Large intestine (tissue), 12 donors: Measurements from ENCODE around the gene FAM210A. TPM values are rescaled to one million over a fixed set of nuclear protein-coding genes. Genes with fewer than 3 reads are reported as not detected.
"Not testable (repeated sequence)": the region's sequence is repeated elsewhere in the genome, so short reads cannot be mapped to it uniquely, and the experiment has no call there.

Experiments
- DNase-seq, 2 donors: peaks; one replicate each; pipeline versions ENCODE4 v3.0.0 to v3.0.0-alpha.2; 2013
- H3K27ac ChIP-seq: one replicate; pipeline ENCODE4 v1.5.1; 2013; ENCODE audit warnings: low read length
- H3K27me3 ChIP-seq: 2 replicates; pipeline ENCODE4 v1.6.1; 2013; ENCODE audit warnings: low read length; ENCODE audit not compliant: control insufficient read depth, insufficient read depth
- H3K36me3 ChIP-seq: 2 replicates; pipeline ENCODE4 v1.6.1; 2013; ENCODE audit warnings: low read length; ENCODE audit not compliant: control insufficient read depth, insufficient read depth
- H3K4me1 ChIP-seq: one replicate; pipeline ENCODE4 v1.6.1; 2013; ENCODE audit warnings: low read length; ENCODE audit not compliant: control insufficient read depth, insufficient read depth
- H3K4me3 ChIP-seq: one replicate; pipeline ENCODE4 v1.5.1; 2013; ENCODE audit warnings: low read length
- H3K9me3 ChIP-seq: one replicate; pipeline ENCODE4 v1.6.1; 2013; ENCODE audit warnings: mild to moderate bottlenecking, low read depth, low read length, moderate library complexity; ENCODE audit not compliant: control insufficient read depth
- WGBS: methylation state at CpG from one replicate; pipeline ENCODE4 v1.1.5; 2013; ENCODE audit warnings: low lambda C conversion rate; ENCODE audit not compliant: insufficient coverage; 5-methylcytosine and 5-hydroxymethylcytosine counted together
- long read RNA-seq, 11 donors: transcript quantifications; one replicate each; lab custom pipeline, GENCODE V29; 2026
- polyA plus RNA-seq: library from polyadenylated mRNA; unstranded; fragments of 120-200 nt; gene quantifications from one replicate; pipeline ENCODE4 v1.2.1, GENCODE V29; 2013

FAM210A gene, protein sequence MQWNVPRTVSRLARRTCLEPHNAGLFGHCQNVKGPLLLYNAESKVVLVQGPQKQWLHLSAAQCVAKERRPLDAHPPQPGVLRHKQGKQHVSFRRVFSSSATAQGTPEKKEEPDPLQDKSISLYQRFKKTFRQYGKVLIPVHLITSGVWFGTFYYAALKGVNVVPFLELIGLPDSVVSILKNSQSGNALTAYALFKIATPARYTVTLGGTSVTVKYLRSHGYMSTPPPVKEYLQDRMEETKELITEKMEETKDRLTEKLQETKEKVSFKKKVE
- polyA plus RNA-seq = 16.7 TPM
- long read RNA-seq, donor 1, full-length matches to known transcripts = 3 of 3 reads
- long read RNA-seq, donor 1, partial matches to known transcripts = 0 of 3 reads
- long read RNA-seq, donor 1, other reads (novel, unspliced or antisense) = 0 of 3 reads
- long read RNA-seq, donor 2, full-length matches to known transcripts = 11 of 11 reads
- long read RNA-seq, donor 2, partial matches to known transcripts = 0 of 11 reads
- long read RNA-seq, donor 2, other reads (novel, unspliced or antisense) = 0 of 11 reads
- long read RNA-seq, donor 3 = 0 reads
- long read RNA-seq, donor 4, full-length matches to known transcripts = 2 of 2 reads
- long read RNA-seq, donor 4, partial matches to known transcripts = 0 of 2 reads
- long read RNA-seq, donor 4, other reads (novel, unspliced or antisense) = 0 of 2 reads
- long read RNA-seq, donor 5, full-length matches to known transcripts = 4 of 4 reads
- long read RNA-seq, donor 5, partial matches to known transcripts = 0 of 4 reads
- long read RNA-seq, donor 5, other reads (novel, unspliced or antisense) = 0 of 4 reads
- long read RNA-seq, donor 6, full-length matches to known transcripts = 7 of 7 reads
- long read RNA-seq, donor 6, partial matches to known transcripts = 0 of 7 reads
- long read RNA-seq, donor 6, other reads (novel, unspliced or antisense) = 0 of 7 reads
- long read RNA-seq, donor 7 = 0 reads
- long read RNA-seq, donor 8, full-length matches to known transcripts = 5 of 5 reads
- long read RNA-seq, donor 8, partial matches to known transcripts = 0 of 5 reads
- long read RNA-seq, donor 8, other reads (novel, unspliced or antisense) = 0 of 5 reads
- long read RNA-seq, donor 9, full-length matches to known transcripts = 5 of 5 reads
- long read RNA-seq, donor 9, partial matches to known transcripts = 0 of 5 reads
- long read RNA-seq, donor 9, other reads (novel, unspliced or antisense) = 0 of 5 reads
- long read RNA-seq, donor 10, full-length matches to known transcripts = 6 of 6 reads
- long read RNA-seq, donor 10, partial matches to known transcripts = 0 of 6 reads
- long read RNA-seq, donor 10, other reads (novel, unspliced or antisense) = 0 of 6 reads
- long read RNA-seq, donor 11, full-length matches to known transcripts = 4 of 4 reads
- long read RNA-seq, donor 11, partial matches to known transcripts = 0 of 4 reads
- long read RNA-seq, donor 11, other reads (novel, unspliced or antisense) = 0 of 4 reads

- peaks cover 3% of the 10 kb centered on the region for H3K36me3 ChIP-seq
- no peaks in the 10 kb centered on the region for H3K9me3 ChIP-seq
These were observed at the start of gene FAM210A, which contains the start of gene RNMT for GRCh38 chr18:13726232-13726971. FAM210A (minus strand) TSS chr18:13726558; CDS start chr18:13682077, 44,481 bp downstream. RNMT (plus strand) TSS chr18:13726673; CDS start chr18:13731518, 4,845 bp downstream.

DNA sequence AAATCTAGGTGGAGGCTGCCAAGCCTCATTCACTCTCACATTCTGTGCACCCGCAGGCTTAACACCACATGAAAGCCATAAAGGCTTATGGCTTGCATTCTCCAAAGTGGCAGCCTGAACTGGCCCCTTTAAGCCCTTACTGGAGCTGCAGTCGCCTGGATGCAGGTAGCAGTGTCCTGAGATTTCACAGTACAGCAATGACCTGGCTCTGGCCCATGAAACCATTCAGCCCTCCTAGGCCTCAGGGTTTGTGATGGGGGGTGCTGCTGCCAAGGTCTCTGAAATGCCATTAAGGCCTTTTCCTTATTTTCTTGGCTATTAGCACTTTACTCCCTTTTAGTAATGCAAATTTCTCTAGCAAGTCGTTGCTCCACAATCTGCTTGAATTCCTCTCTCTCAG lies 48.7 kb upstream of the FAM210A start:
- H3K4me3 ChIP-seq = no peak overlapping the region
- H3K4me1 ChIP-seq = no peaks in the 10 kb centered on the region
- WGBS = 67% methylated on average over 1 of the region's 3 CpGs
- no peaks in the 10 kb centered on the region for H3K36me3 ChIP-seq
- no peak for DNase-seq
- H3K27me3 ChIP-seq = no peaks in the 10 kb centered on the region
- H3K27ac ChIP-seq = no peak overlapping the region
- H3K9me3 ChIP-seq = no peaks in the 10 kb centered on the region

More at GRCh38 chr18:13726232-13726971, at the start of gene FAM210A, which contains the start of gene RNMT:
- Histone ChIP-seq H3K27me3 (no peaks in the 10 kb centered on the region), H3K4me3 (peak within 1 kb of the TSS; percentile 98), H3K27ac (peak within 1 kb of the TSS; percentile 90), H3K4me1 (no peaks in the 10 kb centered on the region)
- peak; percentile 97 for DNase-seq
- no CpG with 5 or more reads among the region's 76 CpGs for WGBS

GRCh38 chr18:13762690-13763439 lies 36.5 kb upstream of the FAM210A start:
- no peaks in the 10 kb centered on the region for H3K27me3 ChIP-seq
- no peak for DNase-seq
- WGBS = no CpG with 5 or more reads among the region's 3 CpGs
- no peaks in the 10 kb centered on the region for H3K4me1 ChIP-seq
- peaks cover 5% of the 10 kb centered on the region for H3K9me3 ChIP-seq
- peaks cover 18% of the 10 kb centered on the region for H3K36me3 ChIP-seq
- no peak overlapping the region for H3K4me3 ChIP-seq
- no peak overlapping the region for H3K27ac ChIP-seq

DNA sequence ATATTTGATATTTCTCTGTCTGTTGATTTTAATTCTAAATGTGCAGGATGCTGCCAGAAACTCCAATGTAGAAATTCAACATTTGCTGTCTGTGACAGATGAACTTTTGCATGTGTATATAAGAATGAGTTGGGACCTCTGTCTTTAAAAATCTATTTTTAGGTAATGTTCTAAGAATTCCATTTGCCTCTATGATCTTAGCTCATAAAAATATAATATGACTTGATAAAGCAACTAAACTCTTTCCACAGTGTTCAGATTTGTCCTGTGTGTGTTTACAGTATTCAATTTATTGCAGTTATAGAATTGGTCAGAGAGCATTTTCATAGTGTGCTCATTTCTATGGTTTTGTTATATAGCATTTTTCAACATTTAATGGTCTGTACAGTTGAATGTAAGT lies 33.7 kb upstream of the FAM210A start:
- Histone ChIP-seq H3K4me1 (no peaks in the 10 kb centered on the region), H3K4me3 (no peak overlapping the region), H3K9me3 (no peaks in the 10 kb centered on the region), H3K36me3 (peaks cover 35% of the 10 kb centered on the region), H3K27me3 (no peaks in the 10 kb centered on the region), H3K27ac (no peak overlapping the region)
- DNase-seq = no peak

DNA sequence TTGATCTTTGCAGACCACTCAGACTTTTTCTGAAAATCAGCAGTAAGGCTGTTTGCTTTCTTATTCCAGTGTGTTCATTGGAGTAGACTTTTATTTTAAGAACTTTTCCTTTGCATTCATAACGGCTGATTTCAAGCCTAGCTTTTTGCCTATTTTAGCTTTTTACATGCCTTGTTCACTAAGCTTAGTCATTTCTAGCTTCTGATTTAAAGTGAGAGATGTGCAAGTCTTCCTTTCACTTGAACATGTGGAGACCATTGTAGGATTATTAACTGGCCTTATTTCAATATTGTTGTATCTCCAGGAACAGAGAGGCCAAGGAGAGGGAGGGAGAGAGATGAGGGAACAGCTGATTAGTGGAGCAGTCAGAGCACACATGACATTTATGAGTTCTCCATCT lies 32.3 kb upstream of the FAM210A start:
- Histone ChIP-seq H3K4me3 (no peak overlapping the region), H3K9me3 (no peaks in the 10 kb centered on the region), H3K36me3 (peaks cover 47% of the 10 kb centered on the region), H3K27me3 (no peaks in the 10 kb centered on the region), H3K4me1 (no peaks in the 10 kb centered on the region), H3K27ac (no peak overlapping the region)
- no peak for DNase-seq
- WGBS = 67% methylated on average over 1 of the region's 1 CpG

- peaks cover 52% of the 10 kb centered on the region for H3K36me3 ChIP-seq
- no peak overlapping the region for H3K4me3 ChIP-seq
- no peaks in the 10 kb centered on the region for H3K27me3 ChIP-seq
- no peaks in the 10 kb centered on the region for H3K4me1 ChIP-seq
- no peaks in the 10 kb centered on the region for H3K9me3 ChIP-seq
- no peak overlapping the region for H3K27ac ChIP-seq
- DNase-seq = no peak
These were observed 30.3 kb upstream of the FAM210A start for GRCh38 chr18:13756671-13757070.

DNA sequence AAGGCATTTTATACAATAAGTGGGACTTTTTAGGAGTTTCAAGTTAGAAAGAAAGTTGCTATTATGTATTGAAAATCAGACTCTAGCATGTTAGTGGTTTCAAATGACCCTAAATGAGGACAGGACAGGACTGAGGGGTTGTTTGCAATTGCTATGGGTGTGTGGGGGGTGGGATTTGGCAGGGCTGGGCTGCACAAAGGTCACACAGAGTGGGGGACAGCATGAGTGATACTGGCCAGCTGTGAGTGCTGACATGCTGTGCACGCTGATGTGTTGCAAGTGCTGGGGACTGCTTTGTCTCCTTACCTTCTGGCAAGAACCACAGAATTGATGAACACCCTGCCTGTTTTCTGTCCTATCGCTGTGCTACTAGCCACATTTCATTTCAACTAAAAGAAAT lies 29.9 kb upstream of the FAM210A start:
- DNase-seq = no peak
- H3K27me3 ChIP-seq = no peaks in the 10 kb centered on the region
- no peak overlapping the region for H3K4me3 ChIP-seq
- no CpG with 5 or more reads among the region's 2 CpGs for WGBS
- no peak overlapping the region for H3K27ac ChIP-seq
- H3K36me3 ChIP-seq = peaks cover 49% of the 10 kb centered on the region
- H3K9me3 ChIP-seq = no peaks in the 10 kb centered on the region
- H3K4me1 ChIP-seq = no peaks in the 10 kb centered on the region

GRCh38 chr18:13751599-13751998 lies 25.2 kb upstream of the FAM210A start:
- not testable (repeated sequence) for H3K4me1 ChIP-seq, H3K4me3 ChIP-seq, DNase-seq, H3K9me3 ChIP-seq, H3K27me3 ChIP-seq, H3K27ac ChIP-seq
- H3K36me3 ChIP-seq = peaks cover 62% of the 10 kb centered on the region
- WGBS = no CpG with 5 or more reads among the region's 3 CpGs

GRCh38 chr18:13746633-13747032 lies 20.3 kb upstream of the FAM210A start:
- no peaks in the 10 kb centered on the region for H3K27me3 ChIP-seq
- H3K9me3 ChIP-seq = no peaks in the 10 kb centered on the region
- no peak overlapping the region for H3K27ac ChIP-seq
- no CpG with 5 or more reads among the region's 3 CpGs for WGBS
- DNase-seq = no peak
- H3K36me3 ChIP-seq = peaks cover 55% of the 10 kb centered on the region
- no peaks in the 10 kb centered on the region for H3K4me1 ChIP-seq
- H3K4me3 ChIP-seq = no peak overlapping the region
